ENCODE data around the gene RNF207. TPM values are rescaled to one million over a fixed set of nuclear protein-coding genes. Genes with fewer than 3 reads are reported as not detected.

Gene RNF207
- total and polyA plus RNA-seq, 2 of the 8 experiments (the other 6 are each of a cell fraction or from before 2014, with no cell fraction given) = 3.9 to 5.4 TPM

GRCh38 chr1:6178751-6179563 is 27.0 kb upstream of the RNF207 start:
- FAIRE-seq (no peak), DNase-seq (ENCODE audit: low read depth in 1 of 2, low spot score in 2 of 2) (peak in 1 of 2 experiments; percentile 73)
- Histone ChIP-seq H3K36me3 (ENCODE audit: control insufficient read depth in 2 of 4, insufficient read depth in 4 of 4, low read length in 3 of 4) (no peaks in the 10 kb centered on the region), H2BK20ac (ENCODE audit: low read length) (no peak overlapping the region), H3K14ac (ENCODE audit: insufficient read length) (no peak overlapping the region), H2AK5ac (ENCODE audit: low read depth, low read length) (no peak overlapping the region), H3K4ac (replicated peaks; ENCODE audit: insufficient read length, low read depth, low read length) (no peak overlapping the region), H2BK15ac (ENCODE audit: low read length) (no peak overlapping the region), H3K56ac (replicated peaks; ENCODE audit: insufficient read length, low read depth, low read length) (no peak overlapping the region), H3K23ac (ENCODE audit: insufficient read length) (no peak overlapping the region), H3K4me1 (replicated peaks in 1 of 4; ENCODE audit: control insufficient read depth in 3 of 4, insufficient read depth in 4 of 4, low read length in 3 of 4) (peaks cover 0 to 8% (median 6%) of the 10 kb centered on the region in 4 experiments; a peak in 6 of 7 replicates), H3K4me3 (ENCODE audit: extremely low read depth in 1 of 4, insufficient read depth in 2 of 4, low read depth in 3 of 4, low read length in 4 of 4) (peak overlapping the region; percentile 1 to 51 (median 24); a peak in 4 of 8 replicates), H3K27ac (ENCODE audit: low read depth, low read length) (no peak overlapping the region), H3K9ac (replicated peaks in 1 of 4; ENCODE audit: extremely low read depth in 1 of 4, low read depth in 3 of 4, low read length in 3 of 4) (no peak overlapping the region), H3K27me3 (replicated peaks in 1 of 4; ENCODE audit: control insufficient read depth in 3 of 4, extremely low read depth in 1 of 4, insufficient read depth in 3 of 4, low read length in 3 of 4) (peaks cover 19 to 61% (median 46%) of the 10 kb centered on the region in 4 experiments), H4K5ac (ENCODE audit: insufficient read length, low read depth, low read length) (no peak overlapping the region), H3K79me2 (ENCODE audit: control insufficient read depth in 1 of 2, insufficient read depth in 2 of 2, low read length in 2 of 2) (no peaks in the 10 kb centered on the region), H3K9me3 (ENCODE audit: insufficient read depth in 2 of 2, low read depth in 1 of 2, low read length in 1 of 2) (no peaks in the 10 kb centered on the region), H3K18ac (ENCODE audit: extremely low read depth, low read length) (no peak overlapping the region), H3K79me1 (ENCODE audit: low read depth, low read length) (no peaks in the 10 kb centered on the region), H3K23me2 (ENCODE audit: low read depth, low read length) (peaks cover 21% of the 10 kb centered on the region; the same call in 1 of the 2 replicates), H4K20me1 (replicated peaks in 1 of 2; ENCODE audit: control insufficient read depth in 1 of 2, insufficient read depth in 2 of 2, low read length in 2 of 2) (peaks cover 3 to 24% of the 10 kb centered on the region in 2 experiments), H3K4me2 (ENCODE audit: insufficient read depth in 1 of 2, low read depth in 2 of 2, low read length in 2 of 2) (peak overlapping the region; percentile 42 to 80), H2BK12ac (ENCODE audit: low read depth, low read length) (no peak overlapping the region), H2BK5ac (ENCODE audit: low read depth, low read length) (no peak overlapping the region), H2AFZ (ENCODE audit: low read length) (no peak overlapping the region), H4K8ac (ENCODE audit: extremely low read depth, insufficient read depth, low read length) (no peak overlapping the region), H4K91ac (replicated peaks; ENCODE audit: insufficient read length, low read length) (no peak overlapping the region), H2BK120ac (replicated peaks; ENCODE audit: low read depth, low read length) (no peak overlapping the region)
- 16% methylated on average over 30 of the region's 51 CpGs; no CpG with 5 or more reads in 1 of the 2 experiments for WGBS, 2 experiments (ENCODE audit: extremely low coverage in 1 of 2, insufficient coverage in 1 of 2, insufficient read length in 1 of 2, insufficient replicate concordance in 2 of 2, low coverage in 1 of 2, low lambda C conversion rate in 2 of 2, missing lambda C conversion rate in 1 of 2)
- CTCF ChIA-PET (ENCODE audit: partially characterized antibody) = interaction anchor here (0.9 to 1.0 kb wide), 2 partner anchors 60 to 69 kb away, joined by 3 read pairs; no protein-coding TSS in a partner anchor
- POLR2A ChIA-PET (ENCODE audit: partially characterized antibody) = interaction anchor here (0.7 to 1.0 kb wide), 3 partner anchors 14 to 62 kb away, joined by 3 read pairs; no protein-coding TSS in a partner anchor
- TF ChIP-seq TCF12 (IDR thresholded peaks at IDR 0.05; ENCODE audit: low read depth, low read length) (no peak), NRF1 (IDR thresholded peaks at IDR 0.05; ENCODE audit: low read depth, low read length) (no peak), CREB1 (IDR thresholded peaks at IDR 0.05) (no peak), KDM4A (IDR thresholded peaks at IDR 0.05; ENCODE audit: low read depth, low read length, severe bottlenecking) (peak; percentile 21), MAFK (IDR thresholded peaks at IDR 0.05; ENCODE audit: low read depth, low read length) (no peak), MAX (IDR thresholded peaks at IDR 0.05) (no peak), SUZ12 (IDR thresholded peaks at IDR 0.05; ENCODE audit: low read length) (peak; percentile 66), BCL11A (IDR thresholded peaks at IDR 0.05; ENCODE audit: low read depth in 2 of 2, low read length in 2 of 2) (no peak), KDM5A (IDR thresholded peaks at IDR 0.05; ENCODE audit: low read length) (no peak), EGR1 (IDR thresholded peaks at IDR 0.05; ENCODE audit: borderline replicate concordance, low read depth, low read length) (no peak), SIX5 (IDR thresholded peaks at IDR 0.05; ENCODE audit: low read depth, low read length) (no peak), SP2 (IDR thresholded peaks at IDR 0.05; ENCODE audit: low read length) (no peak), YY1 (IDR thresholded peaks at IDR 0.05; ENCODE audit: low read depth, low read length) (no peak)
